Bronchus fibroblast of lung (primary cell): ENCODE data around the gene LIPT1. TPM values are rescaled to one million over a fixed set of nuclear protein-coding genes. Genes with fewer than 3 reads are reported as not detected.

Experiments
- total RNA-seq: library from RNA; depleted of rRNA; stranded (reverse); fragments of >200 nt; gene quantifications from 2 replicates; pipeline ENCODE4 v1.2.3, GENCODE V29; 2015

Gene LIPT1
- total RNA-seq = 2.1 and 8.7 TPM in 2 replicates

DNA sequence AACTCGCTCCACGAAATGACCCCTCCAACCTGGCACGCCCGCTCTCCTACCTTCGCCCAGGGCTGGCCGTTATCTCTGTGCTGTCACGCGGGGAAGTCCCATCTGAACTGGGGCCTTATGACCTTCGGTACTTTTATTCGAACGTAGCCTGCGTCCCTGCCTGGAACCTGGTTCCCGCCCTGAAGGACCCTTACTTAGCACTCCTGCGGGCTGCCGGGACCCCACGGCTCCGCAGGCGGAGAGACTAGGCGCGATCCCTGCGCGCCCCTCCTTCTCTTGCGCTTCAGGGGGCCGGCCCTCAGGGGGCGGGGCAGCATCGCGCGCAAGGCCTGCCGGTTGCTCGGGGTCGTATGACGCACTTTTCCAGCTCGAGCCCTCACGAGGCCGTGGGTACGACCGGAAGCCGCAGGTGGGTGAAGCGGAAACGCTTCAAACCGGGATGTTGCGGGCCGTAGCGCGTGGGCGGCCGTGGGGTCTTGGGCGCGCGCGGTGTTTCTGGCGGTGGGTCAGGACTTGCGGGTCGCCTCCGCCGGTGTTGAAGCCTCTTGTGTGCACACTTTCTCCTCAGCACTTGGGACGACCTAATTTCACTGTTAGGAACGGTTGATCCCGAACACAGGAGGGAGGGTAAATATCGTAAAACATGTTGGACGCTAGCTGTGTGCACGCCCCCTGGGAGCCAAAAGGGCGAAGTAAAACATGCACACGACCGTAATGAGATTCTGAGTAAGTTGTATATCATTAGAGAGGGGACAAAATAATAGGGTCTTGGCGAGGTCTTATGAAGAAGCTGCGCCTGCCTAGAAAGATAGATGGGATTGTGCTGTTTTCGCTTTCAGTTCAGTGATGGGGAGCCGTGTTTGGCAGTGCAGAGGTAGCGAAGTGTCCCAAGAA lies at the start of gene LIPT1, which contains the start of gene TSGA10:
Gene LIPT1, plus strand, starts transcription at position 325 of the 894 bp plus-strand sequence. CDS start 6,991 bp downstream, outside the sequence.
Gene TSGA10, minus strand, starts transcription at position 300 of the 894 bp plus-strand sequence. CDS start 45,503 bp downstream, outside the sequence.

DNA sequence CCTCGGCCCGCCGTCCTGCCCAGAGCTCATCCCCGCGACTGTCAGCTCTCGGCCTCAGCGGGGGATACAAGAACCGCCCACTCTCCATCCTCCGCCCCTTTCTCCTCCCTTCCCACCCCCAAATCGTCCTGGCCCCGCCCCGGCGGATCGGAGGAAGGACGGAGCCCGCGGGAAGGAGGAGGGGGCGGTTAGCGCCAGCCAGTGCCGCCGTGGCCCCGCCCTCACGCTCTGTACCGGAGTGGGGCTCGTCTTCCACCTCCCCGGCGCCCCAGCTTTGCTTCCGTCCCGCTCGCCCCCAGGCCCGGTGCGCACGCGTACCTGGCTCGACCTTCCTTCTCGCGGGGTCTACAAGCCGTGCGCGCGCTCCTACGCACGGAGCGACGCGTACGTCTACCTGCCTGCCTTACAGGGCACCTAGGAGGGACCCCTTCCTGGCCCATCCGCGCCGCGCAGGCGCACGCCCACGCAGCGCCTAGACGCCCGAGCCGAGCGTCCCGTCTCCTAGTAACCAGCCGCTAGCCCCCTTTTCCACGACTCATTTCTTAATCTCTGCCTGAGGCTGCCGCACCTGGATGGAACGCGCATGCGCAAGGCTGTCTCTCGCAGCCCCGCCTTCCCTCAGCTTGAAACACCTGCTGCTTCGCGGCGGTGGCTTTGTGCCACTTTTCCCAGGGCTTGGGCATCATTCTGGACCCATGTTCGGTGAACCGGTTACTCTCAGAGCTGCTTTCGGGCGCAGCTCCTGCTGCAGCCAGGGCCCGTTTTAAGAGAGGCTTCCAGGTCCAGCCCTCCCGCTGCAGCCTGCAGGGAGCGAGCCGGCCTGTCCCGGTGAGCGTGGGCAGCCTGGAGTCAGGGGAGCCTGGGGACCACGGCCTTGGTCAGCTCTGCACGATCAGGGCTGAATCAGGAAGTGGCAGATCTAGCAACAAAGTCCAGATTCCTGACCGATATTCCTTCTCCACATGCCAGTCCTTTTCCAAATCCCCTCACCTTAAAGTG lies 13.4 kb upstream of the LIPT1 start, which contains the start of gene C2orf15:
Gene C2orf15, plus strand, starts transcription at position 598 of the 999 bp plus-strand sequence. CDS start 8,852 bp downstream, outside the sequence.

DNA sequence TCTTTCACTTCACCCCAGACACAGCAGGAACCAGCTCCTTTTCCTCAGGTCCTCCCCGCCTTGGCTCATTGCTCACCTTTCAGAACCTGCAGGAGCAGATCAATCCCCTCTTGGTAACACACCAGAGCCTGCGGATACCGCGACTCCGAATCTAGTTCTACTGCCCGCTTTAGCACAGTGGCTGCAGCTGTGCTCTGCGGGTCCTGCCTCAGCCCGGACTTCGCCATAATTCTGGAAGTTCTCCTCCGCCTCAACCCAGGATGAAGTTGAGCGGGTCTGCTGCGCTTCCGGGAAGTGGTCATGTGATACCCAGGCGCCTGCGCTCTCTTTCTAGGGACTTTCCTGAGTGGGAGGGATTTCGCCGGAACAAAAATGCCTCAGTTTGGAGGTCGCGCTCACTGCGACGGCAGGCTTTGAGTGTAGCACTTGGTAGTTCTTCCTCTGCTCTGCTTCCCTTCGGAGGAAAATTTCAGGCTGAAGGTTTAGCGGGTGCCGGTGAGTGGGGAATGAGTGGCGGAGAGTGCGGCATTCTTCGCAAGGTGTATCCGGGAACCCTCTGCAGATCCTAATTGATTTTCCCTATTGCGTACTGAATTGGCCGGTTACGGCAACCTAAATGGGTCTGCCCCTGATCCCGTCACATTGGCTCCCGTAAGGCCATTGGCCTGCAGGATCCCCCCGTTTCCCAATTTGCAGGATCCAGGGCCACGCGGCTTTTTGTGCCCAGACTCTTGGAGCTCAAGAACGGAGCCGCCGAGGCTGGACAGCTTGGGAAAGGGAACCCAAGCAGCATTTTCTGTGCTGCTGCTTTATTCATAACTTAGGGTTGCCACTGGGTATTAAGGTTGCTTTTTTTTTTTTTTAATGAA lies 26.2 kb downstream of the LIPT1 start, which contains the start of the genes MITD1 and MRPL30:
Gene MITD1, minus strand, starts transcription at position 304 of the 869 bp plus-strand sequence. Its CDS starts 77 bp downstream, at position 227.
Gene MRPL30, plus strand, starts transcription at position 430 of the 869 bp plus-strand sequence. CDS start 5,020 bp downstream, outside the sequence.

Other genes starting within 250 kb of the LIPT1 start
- gene CRACDL, start 218.7 kb upstream of the LIPT1 start, total RNA-seq = under 0.01 TPM in 1 of 2 replicates, not detected in the other
- not detected in 2 replicates for gene C2orf15, start 13.3 kb upstream of the LIPT1 start, total RNA-seq
- 0.17 and 4.3 TPM in 2 replicates for gene TSGA10, start within 50 bp of the LIPT1 start, total RNA-seq
- gene MITD1, start 26.1 kb downstream of the LIPT1 start, total RNA-seq = 16.8 and 24.9 TPM in 2 replicates
- 27.9 and 33.3 TPM in 2 replicates for gene MRPL30, start 26.2 kb downstream of the LIPT1 start, total RNA-seq
- gene LYG2, start 100.7 kb downstream of the LIPT1 start, total RNA-seq = not detected in 2 replicates
- 0.45 TPM in 1 of 2 replicates, not detected in the other for gene LYG1, start 146.2 kb downstream of the LIPT1 start, total RNA-seq
- gene TXNDC9, start 181.4 kb downstream of the LIPT1 start, total RNA-seq = 41.6 and 55.0 TPM in 2 replicates
- gene EIF5B, start 182.4 kb downstream of the LIPT1 start, total RNA-seq = 9.6 and 14.3 TPM in 2 replicates